Ovary (tissue), 9 donors: Measurements from ENCODE around the gene TMEM158. TPM values are rescaled to one million over a fixed set of nuclear protein-coding genes. Genes with fewer than 3 reads are reported as not detected.

Source experiments
- DNase-seq, 5 donors: peaks; one replicate each; pipeline ENCODE4 v3.0.0-alpha.2; 2019 to 2020
- H3K27ac ChIP-seq, 2 donors: fragments of 200-600 bp; one replicate each; pipeline versions ENCODE4 v1.5.1 to v1.8.0; 2019 to 2022
- H3K27me3 ChIP-seq: fragments of 200-600 bp; one replicate; pipeline ENCODE4 v1.8.0; 2022
- H3K36me3 ChIP-seq: fragments of 200-600 bp; sonication (generic); one replicate; pipeline ENCODE4 v1.5.1; 2019
- H3K4me1 ChIP-seq: one replicate; pipeline ENCODE4 v1.8.1; 2013; ENCODE audit warnings: mild to moderate bottlenecking, moderate library complexity; ENCODE audit not compliant: insufficient read depth
- H3K4me3 ChIP-seq: fragments of 200-600 bp; sonication (generic); one replicate; pipeline ENCODE4 v1.5.1; 2017
- H3K9me3 ChIP-seq, 2 donors: fragments of 200-600 bp in 1 of 2; sonication (generic) in 1 of 2; one replicate each; pipeline versions ENCODE4 v1.5.1 to v1.8.1; 2013 to 2019; ENCODE audit warnings: mild to moderate bottlenecking in 1 of 2, moderate library complexity in 1 of 2
- CTCF ChIP-seq, 3 donors: fragments of 450-650 bp in 2 of 3; fragments of 200-600 bp in 1 of 3; IDR thresholded peaks; one replicate each; pipeline versions ENCODE4 v1.5.1 to v1.8.0; 2016 to 2022; ENCODE audit warnings: antibody characterized with exemption in 3 of 3, mild to moderate bottlenecking in 1 of 3
- EP300 ChIP-seq: sonication (generic); formaldehyde crosslinking; IDR thresholded peaks from one replicate; pipeline ENCODE4 v1.6.1; 2017; ENCODE audit warnings: antibody characterized with exemption
- POLR2A ChIP-seq: fragments of 450-650 bp; IDR thresholded peaks from one replicate; pipeline ENCODE4 v1.6.1; 2017; ENCODE audit warnings: antibody characterized with exemption, mild to moderate bottlenecking, moderate library complexity
- WGBS, 3 donors: extraction: QIAGEN DNeasy Blood & Tissue Kit in 1 of 3; methylation state at CpG; one replicate each; pipeline versions ENCODE4 v1.1.5 to v1.1.7; 2013 to 2017; 5-methylcytosine and 5-hydroxymethylcytosine counted together
- intact Hi-C, 4 donors: fragments of 100-400 bp; cut with DNase I; formaldehyde crosslinking; loops; one replicate each; pipeline versions ENCODE4 v1.11.0 to v1.15.1; 2022 to 2023
- polyA plus RNA-seq, 2 donors: library from polyadenylated mRNA; stranded (reverse); fragments of 200-250 nt in 1 of 2; fragments of 350-450 nt in 1 of 2; fragmentation: Illumina TruSeq in 1 of 2; extraction: RNeasy Lipid Tissue Mini Kit (QIAGEN cat#74804) in 1 of 2; gene quantifications; one replicate each; pipeline ENCODE4 v1.2.3, GENCODE V29; 2013 to 2014
- total RNA-seq, 7 donors: library from RNA; depleted of rRNA in 2 of 7; stranded (reverse); fragments of >200 nt in 2 of 7; fragmentation: NEBNext Ultra II Directional in 3 of 7; extraction: Animal tissue kit (Norgen Biotek cat#: 25700) in 3 of 7; gene quantifications; one replicate each; pipeline versions ENCODE4 v1.1.0 to v1.2.4, GENCODE V29; 2016 to 2023
- donor health status: DM: no; HTN: no; CAD: no; lungs with moderate emphysema.
- donor health status: DM: no; HTN: no; CAD: no.
- donor health status: Bipolar disorder and iron deficiency.
- donor health status: DM: yes; HTN: yes; CAD: no.
- donor health status: DM: no; HTN: no; CAD: no.
- donor health status: DM: yes; HTN: yes; CAD: no.

TMEM158 gene
- total and polyA plus RNA-seq, 9 donors: 0.98 to 5.7 (median 2.6) TPM; not detected in 1

- TF ChIP-seq EP300 (no peak), POLR2A (no peak), CTCF (IDR thresholded peaks at IDR 0.05) (no peak)
- intact Hi-C loops: no loop called here
- H3K27me3 ChIP-seq: no peaks in the 10 kb centered on the region
- no peaks in the 10 kb centered on the region for H3K36me3 ChIP-seq
- WGBS, 3 donors: 68 to 82% (median 76%) methylated on average over 4 of the region's 4 CpGs
- H3K4me3 ChIP-seq: no peak overlapping the region
- no peak for DNase-seq
- no peaks in the 10 kb centered on the region for H3K9me3 ChIP-seq
- H3K27ac ChIP-seq: no peak overlapping the region
- H3K4me1 ChIP-seq: no peaks in the 10 kb centered on the region
These were observed 14.2 kb upstream of the TMEM158 start for GRCh38 chr3:45240292-45240691.

- H3K4me3 ChIP-seq: no peak overlapping the region
- intact Hi-C loops: no loop called here
- H3K9me3 ChIP-seq: no peaks in the 10 kb centered on the region
- H3K4me1 ChIP-seq: no peaks in the 10 kb centered on the region
- H3K27ac ChIP-seq: no peak overlapping the region
- H3K36me3 ChIP-seq: no peaks in the 10 kb centered on the region
- TF ChIP-seq POLR2A (no peak), CTCF (IDR thresholded peaks at IDR 0.05) (no peak), EP300 (no peak)
- no peak for DNase-seq
- 77 to 85% (median 83%) methylated on average over 4 of the region's 4 CpGs for WGBS, 3 donors
- no peaks in the 10 kb centered on the region for H3K27me3 ChIP-seq
These were observed 13.2 kb upstream of the TMEM158 start for GRCh38 chr3:45239254-45239653.

GRCh38 chr3:45236964-45237363 lies 10.9 kb upstream of the TMEM158 start:
- intact Hi-C loops: no loop called here
- 84 to 85% (median 84%) methylated on average over 2 of the region's 2 CpGs for WGBS, 3 donors
- Histone ChIP-seq H3K9me3 (no peaks in the 10 kb centered on the region), H3K27me3 (no peaks in the 10 kb centered on the region), H3K36me3 (no peaks in the 10 kb centered on the region), H3K4me3 (no peak overlapping the region), H3K27ac (no peak overlapping the region), H3K4me1 (no peaks in the 10 kb centered on the region)
- no peak for DNase-seq
- TF ChIP-seq EP300 (no peak), POLR2A (no peak), CTCF (IDR thresholded peaks at IDR 0.05) (no peak)

- intact Hi-C loops: no loop called here
- Histone ChIP-seq H3K27me3 (no peaks in the 10 kb centered on the region), H3K4me1 (no peaks in the 10 kb centered on the region), H3K9me3 (no peaks in the 10 kb centered on the region), H3K4me3 (no peak overlapping the region), H3K27ac (no peak overlapping the region), H3K36me3 (no peaks in the 10 kb centered on the region)
- 90 to 99% (median 95%) methylated on average over 2 of the region's 2 CpGs for WGBS, 3 donors
- no peak for DNase-seq
- TF ChIP-seq CTCF (IDR thresholded peaks at IDR 0.05) (no peak), POLR2A (no peak), EP300 (no peak)
These were observed 9.3 kb upstream of the TMEM158 start for GRCh38 chr3:45235409-45235808.

- WGBS, 3 donors: 82 to 94% (median 83%) methylated on average over 1 of the region's 1 CpG
- intact Hi-C loops: no loop called here
- TF ChIP-seq EP300 (no peak), CTCF (IDR thresholded peaks at IDR 0.05) (no peak), POLR2A (no peak)
- H3K4me1 ChIP-seq: no peaks in the 10 kb centered on the region
- no peak overlapping the region for H3K4me3 ChIP-seq
- H3K36me3 ChIP-seq: no peaks in the 10 kb centered on the region
- H3K27ac ChIP-seq: no peak overlapping the region
- H3K27me3 ChIP-seq: no peaks in the 10 kb centered on the region
- no peaks in the 10 kb centered on the region for H3K9me3 ChIP-seq
- no peak for DNase-seq
These were observed 8.2 kb upstream of the TMEM158 start for GRCh38 chr3:45234250-45234649.
